HG02970 (cell line): Measurements from ENCODE around the gene TAB2.
"Not testable (repeated sequence)": the region's sequence is repeated elsewhere in the genome, so short reads cannot be mapped to it uniquely, and the experiment has no call there.

Experiments
- ATAC-seq: cut with Tn5 transposase; IDR thresholded peaks from one replicate; pipeline ENCODE4 v1.9.1; 2021; ENCODE audit warnings: mild to moderate bottlenecking, moderate library complexity, moderate number of reproducible peaks; ENCODE audit not compliant: unreplicated experiment, low FRiP score

TAB2 gene

DNA sequence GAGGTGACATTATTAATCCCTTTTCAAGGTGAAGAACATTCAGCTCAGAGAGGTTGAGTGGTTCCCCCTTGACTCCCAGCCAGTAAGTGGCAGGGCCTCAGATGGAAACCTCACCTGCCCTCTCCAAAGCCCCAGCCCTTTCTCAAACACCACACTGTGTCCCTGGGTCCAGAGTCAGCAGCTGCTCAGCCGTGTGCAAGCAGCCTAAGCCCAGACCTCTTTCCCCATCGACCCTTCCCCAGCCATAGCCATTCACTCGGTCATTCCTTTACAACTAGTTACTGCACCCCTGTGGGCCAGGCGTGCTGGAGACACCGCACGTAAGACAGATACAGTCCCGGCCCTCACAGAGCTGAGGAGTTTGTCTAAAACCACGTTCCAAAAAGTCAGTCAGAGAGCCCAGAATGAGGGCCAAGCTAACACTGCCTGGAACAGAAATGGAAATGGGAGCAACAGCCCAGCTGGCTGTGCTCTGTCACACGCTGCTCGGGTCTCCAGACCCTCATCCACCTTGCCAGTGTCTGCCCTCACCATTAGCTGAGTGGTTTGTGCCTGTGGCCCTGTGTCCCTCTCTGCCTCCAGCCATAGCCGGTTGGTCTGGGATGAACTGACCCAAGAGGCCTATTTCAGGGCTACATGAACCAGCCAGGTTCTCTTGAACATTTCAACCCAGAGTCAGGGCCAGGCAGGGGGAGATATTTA lies 137.7 kb downstream of the TAB2 start:
- no peak for ATAC-seq

- no peak for ATAC-seq
Observed at GRCh38 chr6:149456311-149457021, 139.0 kb downstream of the TAB2 start.

GRCh38 chr6:149457316-149457884 lies 139.9 kb downstream of the TAB2 start:
- ATAC-seq = no peak

DNA sequence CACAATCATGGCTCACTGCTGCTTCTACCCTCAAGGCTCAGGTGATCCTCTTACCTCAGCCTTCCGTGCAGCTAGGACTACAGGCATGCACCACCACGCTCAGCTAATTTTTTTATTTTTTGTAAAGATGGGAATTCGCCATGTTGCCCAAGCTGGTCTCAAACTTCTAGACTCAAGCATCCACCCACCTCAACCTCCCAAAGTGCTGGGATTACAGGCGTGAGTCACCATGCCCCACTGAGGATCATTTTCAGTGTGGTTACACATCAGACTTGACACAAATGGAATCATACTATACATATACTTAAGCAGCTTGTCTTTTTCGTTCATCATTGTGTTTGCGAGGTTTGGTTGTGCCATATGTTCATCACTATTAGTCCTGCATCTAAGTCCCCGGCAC lies 140.7 kb downstream of the TAB2 start:
- no peak for ATAC-seq

- no peak for ATAC-seq
Observed at GRCh38 chr6:149458806-149459205, 141.3 kb downstream of the TAB2 start.

- no peak for ATAC-seq
Observed at GRCh38 chr6:149459761-149460160, 142.2 kb downstream of the TAB2 start.

DNA sequence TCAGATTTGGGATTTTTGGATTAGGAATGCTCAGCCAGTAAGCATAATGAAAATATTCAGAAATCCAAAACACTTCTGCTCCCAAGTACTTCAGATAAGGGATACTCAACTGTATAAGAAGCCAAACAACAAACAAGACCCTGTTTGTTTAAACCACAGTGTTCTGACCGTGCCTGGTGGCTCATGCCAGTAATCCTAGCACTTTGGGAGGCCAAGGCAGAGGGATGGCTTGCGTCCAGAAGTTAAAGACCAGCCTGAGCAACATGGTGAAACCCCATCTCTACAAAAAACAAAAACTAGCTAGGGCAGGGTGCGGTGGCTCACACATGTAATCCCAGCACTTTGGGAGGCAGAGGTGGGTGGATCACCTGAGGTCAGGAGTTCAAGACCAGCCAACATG lies 142.7 kb downstream of the TAB2 start:
- ATAC-seq = not testable (repeated sequence)
